HepG2 (cell line): ENCODE data around the gene COBL. TPM values are rescaled to one million over a fixed set of nuclear protein-coding genes. Genes with fewer than 3 reads are reported as not detected.

Source experiments
- ATAC-seq: fragments of 200-7000 bp; cut with Tn5 transposase; 3 replicates; pipeline ENCODE4 v1.9.1; 2020; ENCODE audit warnings: mild to moderate bottlenecking, moderate library complexity
- BruUV-seq: library from RNA; stranded (reverse); fragments of 400-500 nt; replicated peaks from 2 replicates; lab custom pipeline; 2021; lab: Mats Ljungman, UMichigan
- CTCF ChIA-PET: fragments of 300-600 bp; formaldehyde crosslinking; extraction: SDS; loops from one replicate; lab custom pipeline; 2021; ENCODE audit warnings: low total read pairs, inconsistent platforms, low intra/inter-chr PET ratio; lab: Yijun Ruan, JAX
- POLR2A ChIA-PET: fragments of 350-600 bp; sonication (Branson Sonifier 250); formaldehyde crosslinking; loops from one replicate; lab custom pipeline; 2020; ENCODE audit warnings: antibody characterized with exemption, inconsistent platforms; lab: Yijun Ruan, JAX
- DNase-seq: peaks from one replicate; pipeline ENCODE4 v3.0.0-alpha.2; 2015; ENCODE audit warnings: low spot score
- FAIRE-seq: peaks from 3 replicates; lab custom pipeline; 2011; peaks lifted over from hg19 to GRCh38; lab: Jason Lieb, UNC
- H2AFZ ChIP-seq: one replicate; pipeline ENCODE4 v1.6.1; 2011; ENCODE audit warnings: low read length, inconsistent platforms
- H3K27ac ChIP-seq: fragments of 300-600 bp; 3 replicates; pipeline ENCODE4 v1.8.0; 2011; ENCODE audit warnings: mixed run types, mild to moderate bottlenecking, mixed read lengths, low read length, inconsistent platforms; ENCODE audit not compliant: insufficient read depth; ENCODE audit errors: extremely low read length
- H3K27me3 ChIP-seq, 2 experiments: fragments of 200-600 bp in 1 of 2; 2 replicates in 1 of 2; 3 replicates in 1 of 2; pipeline versions ENCODE4 v1.6.0 to v1.8.0; 2011; ENCODE audit warnings: low read length in 2 of 2, mild to moderate bottlenecking in 2 of 2, moderate library complexity in 2 of 2, inconsistent platforms in 1 of 2; ENCODE audit not compliant: insufficient read depth in 2 of 2, control insufficient read depth in 1 of 2
- H3K36me3 ChIP-seq, 2 experiments: fragments of 200-600 bp in 1 of 2; replicated peaks in 1 of 2; 2 replicates in 1 of 2; 3 replicates in 1 of 2; pipeline versions ENCODE4 v1.5.1 to v1.8.0; 2011; ENCODE audit warnings: low read length in 2 of 2, inconsistent platforms in 1 of 2; ENCODE audit not compliant: insufficient read depth in 2 of 2, control insufficient read depth in 1 of 2
- H3K4me1 ChIP-seq: 2 replicates; pipeline ENCODE4 v1.5.1; 2012; ENCODE audit warnings: low read length, inconsistent platforms; ENCODE audit not compliant: insufficient read depth
- H3K4me2 ChIP-seq: 2 replicates; pipeline ENCODE4 v1.6.0; 2011; ENCODE audit warnings: low read depth, low read length, inconsistent platforms
- H3K4me3 ChIP-seq, 3 experiments: fragments of 200-600 bp in 1 of 3; sonication (generic), shearing (Covaris generic) in 1 of 3; replicated peaks in 1 of 3; 2 replicates each; pipeline ENCODE4 v1.5.1; 2011 to 2016; ENCODE audit warnings: low read length in 3 of 3, inconsistent platforms in 2 of 3, low read depth in 2 of 3, mild to moderate bottlenecking in 2 of 3, control low read depth in 1 of 3, mixed read lengths in 1 of 3; ENCODE audit not compliant: insufficient read depth in 1 of 3
- H3K79me2 ChIP-seq: one replicate; pipeline ENCODE4 v1.6.1; 2011; ENCODE audit warnings: low read length, inconsistent platforms; ENCODE audit not compliant: insufficient read depth
- H3K9ac ChIP-seq: 2 replicates; pipeline ENCODE4 v1.6.0; 2011; ENCODE audit warnings: mild to moderate bottlenecking, low read depth, low read length, inconsistent platforms; ENCODE audit not compliant: insufficient read depth
- H3K9me3 ChIP-seq: 2 replicates; pipeline ENCODE4 v1.5.1; 2012; ENCODE audit warnings: mild to moderate bottlenecking, low read length
- H4K20me1 ChIP-seq: 2 replicates; pipeline ENCODE4 v1.6.0; 2011; ENCODE audit warnings: inconsistent platforms, mild to moderate bottlenecking, low read length, moderate library complexity; ENCODE audit not compliant: insufficient read depth
- BATF2 ChIP-seq: sonication (generic); formaldehyde crosslinking; IDR thresholded peaks from 2 replicates; pipeline ENCODE4 v1.8.0; 2022; ENCODE audit warnings: mild to moderate bottlenecking, missing genetic modification reagents, moderate library complexity
- MLX ChIP-seq: IDR thresholded peaks from 2 replicates; pipeline ENCODE4 v1.6.1; 2016
- MTF2 ChIP-seq: sonication (generic); formaldehyde crosslinking; IDR thresholded peaks from 2 replicates; pipeline ENCODE4 v1.5.0; 2020; ENCODE audit warnings: missing genetic modification reagents, borderline replicate concordance
- PBX3 ChIP-seq: sonication (generic); formaldehyde crosslinking; IDR thresholded peaks from 2 replicates; pipeline ENCODE4 v1.8.1; 2023; ENCODE audit warnings: missing genetic modification reagents, inconsistent platforms, borderline replicate concordance
- RXRA ChIP-seq: sonication (generic); formaldehyde crosslinking; IDR thresholded peaks from 2 replicates; pipeline ENCODE4 v1.5.1; 2020; ENCODE audit warnings: missing genetic modification reagents
- ZBTB34 ChIP-seq: sonication (generic); formaldehyde crosslinking; IDR thresholded peaks from 2 replicates; pipeline ENCODE4 v1.8.0; 2022; ENCODE audit warnings: mild to moderate bottlenecking, missing genetic modification reagents
- ZNF672 ChIP-seq: sonication (generic); formaldehyde crosslinking; IDR thresholded peaks from 2 replicates; pipeline ENCODE4 v1.8.1; 2022; ENCODE audit warnings: missing genetic modification reagents
- ZNF761 ChIP-seq: sonication (generic); formaldehyde crosslinking; conservative IDR thresholded peaks from 2 replicates; pipeline ENCODE4 v1.4.0; 2020; ENCODE audit warnings: mild to moderate bottlenecking, missing genetic modification reagents
- ZNF790 ChIP-seq: sonication (generic); formaldehyde crosslinking; IDR thresholded peaks from 2 replicates; pipeline ENCODE4 v1.8.0; 2022; ENCODE audit warnings: missing genetic modification reagents, mild to moderate bottlenecking, borderline replicate concordance
- ZNF883 ChIP-seq: sonication (generic); formaldehyde crosslinking; IDR thresholded peaks from 2 replicates; pipeline ENCODE4 v1.5.1; 2020; ENCODE audit warnings: mild to moderate bottlenecking, missing genetic modification reagents; ENCODE audit errors: not compliant biosample characterization
- WGBS: methylation state at CpG from one replicate; pipeline ENCODE4 v1.1.6; 2017; ENCODE audit warnings: low lambda C conversion rate; 5-methylcytosine and 5-hydroxymethylcytosine counted together
- in situ Hi-C: cut with HindIII; loops from 2 replicates; pipeline ENCODE4 v1.10.0; 2017; ENCODE audit warnings: low pct_unique_long_range_greater_than_20kb; ENCODE audit not compliant: extremely low pct_ligation_motif_present
- intact Hi-C: fragments of 100-400 bp; cut with micrococcal nuclease; formaldehyde crosslinking; loops from one replicate; pipeline ENCODE4 v1.10.0; 2022; ENCODE audit not compliant: unreplicated experiment
- polyA plus RNA-seq, 8 experiments: library from polyadenylated mRNA; depleted of rRNA in 3 of 8; stranded (reverse) in 7 of 8; unstranded in 1 of 8; fragments of >200 nt; fragmentation: Illumina TruSeq in 4 of 8; extraction: Trizol in 4 of 8; gene quantifications; 2 replicates each; pipeline versions ENCODE4 v1.2.1 to v1.2.3, GENCODE V29; 2011 to 2016; ENCODE audit warnings: low read depth in 4 of 8, missing spikeins in 1 of 8, mixed read lengths in 1 of 8; ENCODE audit not compliant: insufficient read depth in 1 of 8
- total RNA-seq, 5 experiments: library from RNA; depleted of rRNA; stranded (reverse); fragments of >200 nt; fragmentation: Illumina TruSeq; extraction: Trizol; gene quantifications; 2 replicates each; pipeline ENCODE4 v1.2.3, GENCODE V29; 2016; ENCODE audit warnings: low read depth in 1 of 5

Gene COBL
- total and polyA plus RNA-seq, 2 of the 13 experiments (the other 11 are each of a cell fraction or from before 2014, with no cell fraction given) = 3.8 to 4.9 TPM

- TF ChIP-seq PBX3 (CRISPR knock-in tag) = no peak
- no peak for TF ChIP-seq ZBTB34
- no peak for TF ChIP-seq MTF2 (CRISPR knock-in tag)
- TF ChIP-seq ZNF790 (CRISPR knock-in tag) = no peak
- no peak for TF ChIP-seq BATF2 (CRISPR knock-in tag)
- TF ChIP-seq, all 625 proteins: peak for 0
Measured at GRCh38 chr7:51121931-51122425, 194.6 kb downstream of the COBL start (continued).

- ChIA-PET CTCF (no interaction called here), POLR2A (no interaction called here)
- Histone ChIP-seq H3K27me3 (no peaks in the 10 kb centered on the region), H3K9ac (no peak overlapping the region), H3K36me3 (no peaks in the 10 kb centered on the region), H3K79me2 (no peaks in the 10 kb centered on the region), H3K27ac (no peak overlapping the region), H3K9me3 (no peaks in the 10 kb centered on the region), H4K20me1 (no peaks in the 10 kb centered on the region), H3K4me3 (no peak overlapping the region), H3K4me2 (no peak overlapping the region), H2AFZ (no peak overlapping the region), H3K4me1 (no peaks in the 10 kb centered on the region)
- no peak for ATAC-seq
- in situ Hi-C loops = no loop called here
- intact Hi-C loops = no loop called here
- TF ChIP-seq MLX (CRISPR knock-in tag) (no peak), ZNF761 (CRISPR knock-in tag) (no peak), RXRA (CRISPR knock-in tag) (no peak), ZNF883 (CRISPR knock-in tag) (no peak), ZNF672 (CRISPR knock-in tag) (no peak)
- WGBS = 94% methylated on average over 5 of the region's 5 CpGs
- no peak for DNase-seq
- FAIRE-seq = no peak
- BruUV-seq = no TSS peak
Measured at GRCh38 chr7:51121036-51121790, 195.4 kb downstream of the COBL start.
